Muscle of leg (tissue), 16 donors: Measurements from ENCODE around the gene ARMC6. TPM values are rescaled to one million over a fixed set of nuclear protein-coding genes. Genes with fewer than 3 reads are reported as not detected.

Source experiments
- DNase-seq: peaks from one replicate; pipeline ENCODE4 v3.0.0; 2013
- H3K27ac ChIP-seq: one replicate; pipeline ENCODE4 v1.5.1; 2013; ENCODE audit warnings: mild to moderate bottlenecking, low read length, control low read depth
- H3K27me3 ChIP-seq: one replicate; pipeline ENCODE4 v1.6.1; 2013; ENCODE audit warnings: low read length; ENCODE audit not compliant: control insufficient read depth, insufficient read depth
- H3K36me3 ChIP-seq: one replicate; pipeline ENCODE4 v1.6.1; 2013; ENCODE audit warnings: low read length; ENCODE audit not compliant: control insufficient read depth, insufficient read depth
- H3K4me1 ChIP-seq: one replicate; pipeline ENCODE4 v1.6.1; 2013; ENCODE audit warnings: low read length; ENCODE audit not compliant: control insufficient read depth, insufficient read depth
- H3K4me3 ChIP-seq: one replicate; pipeline ENCODE4 v1.5.1; 2013; ENCODE audit warnings: low read length, control low read depth
- H3K9me3 ChIP-seq: replicated peaks from 2 replicates; pipeline ENCODE4 v1.6.1; 2013; ENCODE audit warnings: low read depth, low read length; ENCODE audit not compliant: control insufficient read depth
- WGBS: methylation state at CpG from one replicate; pipeline ENCODE4 v1.1.5; 2013; ENCODE audit warnings: missing lambda C conversion rate; ENCODE audit not compliant: insufficient coverage; 5-methylcytosine and 5-hydroxymethylcytosine counted together
- long read RNA-seq, 11 donors: transcript quantifications; one replicate each; lab custom pipeline, GENCODE V29; 2026
- polyA plus RNA-seq, 8 donors: library from polyadenylated mRNA; unstranded; fragments of 120-200 nt; gene quantifications; one replicate each; pipeline versions ENCODE4 v1.2.1 to v1.2.3, GENCODE V29; 2013; ENCODE audit warnings: inconsistent platforms in 1 of 8, low replicate concordance in 1 of 8; ENCODE audit not compliant: insufficient read length in 8 of 8, insufficient read depth in 1 of 8
- total RNA-seq: library from RNA; stranded (reverse); fragments of 120-200 nt; gene quantifications from one replicate; pipeline ENCODE4 v1.2.4, GENCODE V29; 2013

The ARMC6 gene
- total RNA-seq (20.9 TPM), polyA plus RNA-seq (10 to 100 TPM; 25.2 to 31.9 (median 30.0) TPM)
- long read RNA-seq, donor 1, partial matches to known transcripts, result 0 of 2 reads
- long read RNA-seq, donor 1, other reads (novel, unspliced or antisense), result 0 of 2 reads
- long read RNA-seq, donor 2, partial matches to known transcripts, result 0 of 3 reads
- long read RNA-seq, donor 2, other reads (novel, unspliced or antisense), result 0 of 3 reads
- long read RNA-seq, donor 3, transcript ARMC6-202 (8 exons, 2,383 nt), result major isoform, 8 of 13 reads
- long read RNA-seq, donor 3, partial matches to known transcripts, result 0 of 13 reads
- long read RNA-seq, donor 3, other reads (novel, unspliced or antisense), result 0 of 13 reads
- long read RNA-seq, donor 4, partial matches to known transcripts, result 0 of 5 reads
- long read RNA-seq, donor 4, other reads (novel, unspliced or antisense), result 0 of 5 reads
- long read RNA-seq, donor 5, transcript ARMC6-202 (8 exons, 2,383 nt), result major isoform, 8 of 11 reads
- long read RNA-seq, donor 5, partial matches to known transcripts, result 0 of 11 reads
- long read RNA-seq, donor 5, other reads (novel, unspliced or antisense), result 0 of 11 reads
- long read RNA-seq, donor 6, transcript ARMC6-202 (8 exons, 2,383 nt), result major isoform, 5 of 19 reads
- long read RNA-seq, donor 6, partial matches to known transcripts, result 10 of 19 reads
- long read RNA-seq, donor 6, other reads (novel, unspliced or antisense), result 0 of 19 reads
- long read RNA-seq, donor 7, transcript ARMC6-202 (8 exons, 2,383 nt), result major isoform, 5 of 42 reads
- long read RNA-seq, donor 7, partial matches to known transcripts, result 34 of 42 reads
- long read RNA-seq, donor 7, other reads (novel, unspliced or antisense), result 0 of 42 reads
- long read RNA-seq, donor 8, partial matches to known transcripts, result 0 of 4 reads
- long read RNA-seq, donor 8, other reads (novel, unspliced or antisense), result 0 of 4 reads
- long read RNA-seq, donor 9, partial matches to known transcripts, result 8 of 10 reads
- long read RNA-seq, donor 9, other reads (novel, unspliced or antisense), result 0 of 10 reads
- long read RNA-seq, donor 10, partial matches to known transcripts, result 0 of 7 reads
- long read RNA-seq, donor 10, other reads (novel, unspliced or antisense), result 0 of 7 reads
- long read RNA-seq, donor 11, partial matches to known transcripts, result 0 of 1 reads
- long read RNA-seq, donor 11, other reads (novel, unspliced or antisense), result 0 of 1 reads

GRCh38 chr19:19033426-19034203, at the start of gene ARMC6, which contains the start of gene SUGP2:
ARMC6 (plus strand) TSS chr19:19033603; CDS start chr19:19034210, 607 bp downstream.
SUGP2 (minus strand) TSS chr19:19033517; CDS start chr19:19031071, 2,446 bp downstream.
- peak; percentile 94 for DNase-seq
- H3K4me3 ChIP-seq, result peak within 1 kb of the TSS; percentile 80
- no peaks in the 10 kb centered on the region for H3K27me3 ChIP-seq
- peak within 1 kb of the TSS; percentile 92 for H3K27ac ChIP-seq
- H3K4me1 ChIP-seq, result peaks cover 18% of the 10 kb centered on the region
- under 1% methylated on average over 75 of the region's 94 CpGs for WGBS
- H3K9me3 ChIP-seq, result peaks cover 5% of the 10 kb centered on the region
- H3K36me3 ChIP-seq, result peaks cover 31% of the 10 kb centered on the region

GRCh38 chr19:18984251-18984650, 49.2 kb upstream of the ARMC6 start:
- Histone ChIP-seq H3K4me1 (peaks cover 8% of the 10 kb centered on the region), H3K27me3 (peaks cover 18% of the 10 kb centered on the region), H3K9me3 (no peaks in the 10 kb centered on the region), H3K36me3 (no peaks in the 10 kb centered on the region), H3K27ac (no peak overlapping the region), H3K4me3 (no peak overlapping the region)
- DNase-seq, result no peak
- 61% methylated on average over 3 of the region's 3 CpGs for WGBS

- WGBS, result 17% methylated on average over 1 of the region's 7 CpGs
- Histone ChIP-seq H3K9me3 (no peaks in the 10 kb centered on the region), H3K4me1 (peaks cover 8% of the 10 kb centered on the region), H3K4me3 (no peak overlapping the region), H3K36me3 (peaks cover 5% of the 10 kb centered on the region), H3K27me3 (peaks cover 18% of the 10 kb centered on the region), H3K27ac (peak overlapping the region; percentile 60)
- peak; percentile 78 for DNase-seq
These were observed 48.1 kb upstream of the ARMC6 start for GRCh38 chr19:18985257-18985656.

- no peak for DNase-seq
- no CpG with 5 or more reads among the region's 4 CpGs for WGBS
- H3K27me3 ChIP-seq, result peaks cover 17% of the 10 kb centered on the region
These were observed 45.9 kb upstream of the ARMC6 start for GRCh38 chr19:18987456-18987855.

GRCh38 chr19:18989316-18989715, 44.1 kb upstream of the ARMC6 start:
- DNase-seq, result no peak
- Histone ChIP-seq H3K27me3 (peaks cover 5% of the 10 kb centered on the region), H3K4me1 (peaks cover 8% of the 10 kb centered on the region), H3K36me3 (peaks cover 40% of the 10 kb centered on the region), H3K9me3 (no peaks in the 10 kb centered on the region), H3K27ac (no peak overlapping the region), H3K4me3 (no peak overlapping the region)
- 69% methylated on average over 7 of the region's 10 CpGs for WGBS

More at GRCh38 chr19:18987456-18987855, 45.9 kb upstream of the ARMC6 start:
- no peak overlapping the region for H3K27ac ChIP-seq
- peaks cover 8% of the 10 kb centered on the region for H3K4me1 ChIP-seq
- peaks cover 21% of the 10 kb centered on the region for H3K36me3 ChIP-seq
- no peaks in the 10 kb centered on the region for H3K9me3 ChIP-seq
- no peak overlapping the region for H3K4me3 ChIP-seq

- Histone ChIP-seq H3K4me1 (peaks cover 8% of the 10 kb centered on the region), H3K27me3 (peaks cover 3% of the 10 kb centered on the region), H3K4me3 (no peak overlapping the region), H3K9me3 (no peaks in the 10 kb centered on the region), H3K27ac (no peak overlapping the region), H3K36me3 (peaks cover 46% of the 10 kb centered on the region)
- WGBS, result 63% methylated on average over 1 of the region's 5 CpGs
- DNase-seq, result no peak
These were observed 43.2 kb upstream of the ARMC6 start for GRCh38 chr19:18990128-18990708.

- 74% methylated on average over 12 of the region's 16 CpGs for WGBS
- Histone ChIP-seq H3K27me3 (peaks cover 3% of the 10 kb centered on the region), H3K36me3 (peaks cover 53% of the 10 kb centered on the region), H3K4me3 (no peak overlapping the region), H3K27ac (no peak overlapping the region), H3K4me1 (peaks cover 4% of the 10 kb centered on the region), H3K9me3 (no peaks in the 10 kb centered on the region)
- DNase-seq, result no peak
These were observed 42.4 kb upstream of the ARMC6 start for GRCh38 chr19:18991006-18991405.

- no peak overlapping the region for H3K4me3 ChIP-seq
- DNase-seq, result no peak
- WGBS, result no CpG with 5 or more reads among the region's 14 CpGs
- H3K9me3 ChIP-seq, result no peaks in the 10 kb centered on the region
- no peak overlapping the region for H3K27ac ChIP-seq
- peaks cover 5% of the 10 kb centered on the region for H3K4me1 ChIP-seq
- H3K27me3 ChIP-seq, result peaks cover 3% of the 10 kb centered on the region
- H3K36me3 ChIP-seq, result peaks cover 53% of the 10 kb centered on the region
These were observed 41.9 kb upstream of the ARMC6 start for GRCh38 chr19:18991468-18991867.

- peaks cover 60% of the 10 kb centered on the region for H3K36me3 ChIP-seq
- H3K4me1 ChIP-seq, result peaks cover 3% of the 10 kb centered on the region
- H3K9me3 ChIP-seq, result no peaks in the 10 kb centered on the region
- H3K27me3 ChIP-seq, result peaks cover under 1% of the 10 kb centered on the region
- no peak overlapping the region for H3K4me3 ChIP-seq
- WGBS, result 81% methylated on average over 6 of the region's 8 CpGs
- DNase-seq, result no peak
- H3K27ac ChIP-seq, result no peak overlapping the region
These were observed 40.7 kb upstream of the ARMC6 start for GRCh38 chr19:18992696-18993095.
